ENCODE data around the gene TMEM256. TPM values are rescaled to one million over a fixed set of nuclear protein-coding genes. Genes with fewer than 3 reads are reported as not detected.

TMEM256 gene
- polyA plus RNA-seq, 1 donor from 2014 or later: 161 TPM

DNA sequence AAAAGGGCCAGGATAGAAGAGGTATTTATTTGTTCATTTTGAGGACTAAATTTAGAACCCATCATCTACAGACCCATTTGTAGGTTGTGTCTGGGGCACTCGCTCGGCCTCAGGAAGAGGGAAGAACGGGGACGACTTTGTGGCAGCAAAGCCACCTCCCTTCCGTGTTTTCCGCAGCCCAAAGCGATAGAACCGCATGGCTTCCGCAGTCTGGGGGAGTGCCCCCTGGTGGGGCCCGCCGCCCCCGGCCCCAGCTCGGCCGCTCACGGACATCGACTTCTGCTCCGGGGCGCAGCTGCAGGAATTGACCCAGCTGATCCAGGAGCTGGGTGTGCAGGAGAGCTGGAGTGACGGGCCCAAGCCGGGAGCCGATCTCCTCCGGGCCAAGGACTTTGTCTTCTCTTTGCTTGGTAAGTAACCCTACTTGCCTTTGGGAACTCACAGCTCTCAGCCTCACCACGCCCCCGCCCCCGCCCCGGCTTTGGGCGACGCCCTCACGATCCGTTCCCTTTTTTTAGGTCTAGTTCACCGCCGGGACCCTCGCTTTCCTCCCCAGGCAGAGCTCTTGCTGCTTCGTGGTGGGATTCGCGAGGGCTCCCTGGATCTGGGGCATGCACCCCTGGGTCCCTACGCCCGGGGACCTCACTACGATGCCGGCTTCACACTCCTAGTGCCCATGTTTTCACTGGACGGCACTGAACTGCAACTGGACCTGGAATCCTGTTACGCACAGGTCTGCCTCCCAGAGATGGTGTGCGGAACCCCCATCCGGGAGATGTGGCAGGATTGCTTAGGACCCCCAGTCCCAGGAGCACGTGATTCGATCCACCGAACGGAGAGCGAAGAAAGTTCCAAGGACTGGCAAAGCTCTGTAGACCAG, 32.0 kb upstream of the TMEM256 start:
- H3K36me3 ChIP-seq (ENCODE audit: insufficient read depth, low read length): no peaks in the 10 kb centered on the region
- H3K9me2 ChIP-seq (ENCODE audit: insufficient read depth, low read length): no peaks in the 10 kb centered on the region
- H3K4me2 ChIP-seq (ENCODE audit: low read length): no peak overlapping the region
- peak overlapping the region; percentile 85 for H3K4me3 ChIP-seq (ENCODE audit: low read length)
- H4K20me1 ChIP-seq (ENCODE audit: insufficient read depth): no peaks in the 10 kb centered on the region
- no peaks in the 10 kb centered on the region for H3K79me2 ChIP-seq (replicated peaks; ENCODE audit: insufficient read depth, low read length)
- no peak overlapping the region for H3K27ac ChIP-seq (ENCODE audit: low read length)
- H2AFZ ChIP-seq (ENCODE audit: low read depth, low read length): no peak overlapping the region
- peak overlapping the region; percentile 41 for H3K9ac ChIP-seq (ENCODE audit: low read length)
- H3F3A ChIP-seq (ENCODE audit: insufficient read depth, low read length, poor library complexity, severe bottlenecking): peaks cover 4% of the 10 kb centered on the region
- TF ChIP-seq POLR2AphosphoS5 (IDR thresholded peaks at IDR 0.05): no peak
- TF ChIP-seq, protein P1, sequence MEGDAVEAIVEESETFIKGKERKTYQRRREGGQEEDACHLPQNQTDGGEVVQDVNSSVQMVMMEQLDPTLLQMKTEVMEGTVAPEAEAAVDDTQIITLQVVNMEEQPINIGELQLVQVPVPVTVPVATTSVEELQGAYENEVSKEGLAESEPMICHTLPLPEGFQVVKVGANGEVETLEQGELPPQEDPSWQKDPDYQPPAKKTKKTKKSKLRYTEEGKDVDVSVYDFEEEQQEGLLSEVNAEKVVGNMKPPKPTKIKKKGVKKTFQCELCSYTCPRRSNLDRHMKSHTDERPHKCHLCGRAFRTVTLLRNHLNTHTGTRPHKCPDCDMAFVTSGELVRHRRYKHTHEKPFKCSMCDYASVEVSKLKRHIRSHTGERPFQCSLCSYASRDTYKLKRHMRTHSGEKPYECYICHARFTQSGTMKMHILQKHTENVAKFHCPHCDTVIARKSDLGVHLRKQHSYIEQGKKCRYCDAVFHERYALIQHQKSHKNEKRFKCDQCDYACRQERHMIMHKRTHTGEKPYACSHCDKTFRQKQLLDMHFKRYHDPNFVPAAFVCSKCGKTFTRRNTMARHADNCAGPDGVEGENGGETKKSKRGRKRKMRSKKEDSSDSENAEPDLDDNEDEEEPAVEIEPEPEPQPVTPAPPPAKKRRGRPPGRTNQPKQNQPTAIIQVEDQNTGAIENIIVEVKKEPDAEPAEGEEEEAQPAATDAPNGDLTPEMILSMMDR (IDR thresholded peaks at IDR 0.05; ENCODE audit: poor library complexity, severe bottlenecking): no peak
- H3K9me3 ChIP-seq (ENCODE audit: low read length): no peaks in the 10 kb centered on the region
- H3K27me3 ChIP-seq (ENCODE audit: insufficient read depth, low read depth, low read length): peaks cover 43% of the 10 kb centered on the region

DNA sequence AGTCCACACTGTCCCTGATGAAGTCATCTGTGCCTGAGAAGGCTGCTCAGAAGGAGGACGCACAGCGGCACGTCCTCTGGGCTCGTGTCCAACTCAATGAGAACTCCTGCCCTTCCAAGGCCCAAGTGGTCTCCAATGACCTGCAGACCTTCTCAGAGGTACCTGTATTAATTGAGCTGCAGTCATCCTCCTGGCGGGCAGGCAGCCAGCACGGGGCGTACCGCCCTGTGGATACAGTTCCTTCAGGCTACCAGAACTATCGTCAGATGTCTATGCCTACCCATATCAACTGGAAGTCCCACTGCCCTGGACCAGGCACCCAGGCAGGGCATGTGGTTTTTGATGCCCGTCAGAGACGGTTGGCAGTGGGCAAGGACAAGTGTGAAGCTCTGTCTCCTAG, 28.4 kb upstream of the TMEM256 start:
- Histone ChIP-seq H3K9me2 (ENCODE audit: insufficient read depth, low read length) (no peaks in the 10 kb centered on the region), H3K36me3 (ENCODE audit: insufficient read depth, low read length) (no peaks in the 10 kb centered on the region), H4K20me1 (ENCODE audit: insufficient read depth) (no peaks in the 10 kb centered on the region), H3K4me3 (ENCODE audit: low read length) (no peak overlapping the region), H2AFZ (ENCODE audit: low read depth, low read length) (no peak overlapping the region), H3K27me3 (ENCODE audit: insufficient read depth, low read depth, low read length) (peaks cover 23% of the 10 kb centered on the region), H3K79me2 (replicated peaks; ENCODE audit: insufficient read depth, low read length) (no peaks in the 10 kb centered on the region), H3K9ac (ENCODE audit: low read length) (no peak overlapping the region), H3K4me2 (ENCODE audit: low read length) (no peak overlapping the region), H3K27ac (ENCODE audit: low read length) (no peak overlapping the region), H3F3A (ENCODE audit: insufficient read depth, low read length, poor library complexity, severe bottlenecking) (no peaks in the 10 kb centered on the region), H3K9me3 (ENCODE audit: low read length) (no peaks in the 10 kb centered on the region)
- TF ChIP-seq EP300 (conservative IDR thresholded peaks at IDR 0.05; ENCODE audit: poor library complexity, severe bottlenecking) (no peak), POLR2AphosphoS5 (IDR thresholded peaks at IDR 0.05) (no peak), MXI1 (conservative IDR thresholded peaks at IDR 0.05; ENCODE audit: poor library complexity, severe bottlenecking) (no peak), TAF1 (IDR thresholded peaks at IDR 0.05; ENCODE audit: low read depth) (no peak), EZH2 (IDR thresholded peaks at IDR 0.05; ENCODE audit: borderline replicate concordance, insufficient read depth, low read length, poor library complexity, severe bottlenecking) (no peak), RAD21 (conservative IDR thresholded peaks at IDR 0.05) (no peak), SMC3 (conservative IDR thresholded peaks at IDR 0.05; ENCODE audit: poor library complexity) (no peak)
- TF ChIP-seq, protein P1 (IDR thresholded peaks at IDR 0.05; ENCODE audit: poor library complexity, severe bottlenecking): no peak
- TF ChIP-seq, protein P2, sequence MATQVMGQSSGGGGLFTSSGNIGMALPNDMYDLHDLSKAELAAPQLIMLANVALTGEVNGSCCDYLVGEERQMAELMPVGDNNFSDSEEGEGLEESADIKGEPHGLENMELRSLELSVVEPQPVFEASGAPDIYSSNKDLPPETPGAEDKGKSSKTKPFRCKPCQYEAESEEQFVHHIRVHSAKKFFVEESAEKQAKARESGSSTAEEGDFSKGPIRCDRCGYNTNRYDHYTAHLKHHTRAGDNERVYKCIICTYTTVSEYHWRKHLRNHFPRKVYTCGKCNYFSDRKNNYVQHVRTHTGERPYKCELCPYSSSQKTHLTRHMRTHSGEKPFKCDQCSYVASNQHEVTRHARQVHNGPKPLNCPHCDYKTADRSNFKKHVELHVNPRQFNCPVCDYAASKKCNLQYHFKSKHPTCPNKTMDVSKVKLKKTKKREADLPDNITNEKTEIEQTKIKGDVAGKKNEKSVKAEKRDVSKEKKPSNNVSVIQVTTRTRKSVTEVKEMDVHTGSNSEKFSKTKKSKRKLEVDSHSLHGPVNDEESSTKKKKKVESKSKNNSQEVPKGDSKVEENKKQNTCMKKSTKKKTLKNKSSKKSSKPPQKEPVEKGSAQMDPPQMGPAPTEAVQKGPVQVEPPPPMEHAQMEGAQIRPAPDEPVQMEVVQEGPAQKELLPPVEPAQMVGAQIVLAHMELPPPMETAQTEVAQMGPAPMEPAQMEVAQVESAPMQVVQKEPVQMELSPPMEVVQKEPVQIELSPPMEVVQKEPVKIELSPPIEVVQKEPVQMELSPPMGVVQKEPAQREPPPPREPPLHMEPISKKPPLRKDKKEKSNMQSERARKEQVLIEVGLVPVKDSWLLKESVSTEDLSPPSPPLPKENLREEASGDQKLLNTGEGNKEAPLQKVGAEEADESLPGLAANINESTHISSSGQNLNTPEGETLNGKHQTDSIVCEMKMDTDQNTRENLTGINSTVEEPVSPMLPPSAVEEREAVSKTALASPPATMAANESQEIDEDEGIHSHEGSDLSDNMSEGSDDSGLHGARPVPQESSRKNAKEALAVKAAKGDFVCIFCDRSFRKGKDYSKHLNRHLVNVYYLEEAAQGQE (IDR thresholded peaks at IDR 0.05; ENCODE audit: borderline replicate concordance): no peak
